Frontal cortex (tissue), 4 donors: ENCODE results near the gene HOXA1. TPM values are rescaled to one million over a fixed set of nuclear protein-coding genes. Genes with fewer than 3 reads are reported as not detected.
A peak's percentile ranks its signal among the peaks of the same experiment; 100 is the strongest.

ENCODE experiments used
- DNase-seq, 2 donors: peaks; one replicate each; pipeline ENCODE4 v3.0.0; 2012; ENCODE audit warnings: low spot score in 2 of 2
- FAIRE-seq: peaks from 2 replicates; lab custom pipeline; 2012; peaks lifted over from hg19 to GRCh38; lab: Jason Lieb, UNC
- total RNA-seq: library from RNA; depleted of rRNA; stranded (reverse); fragments of >200 nt; gene quantifications from one replicate; pipeline ENCODE4 v1.2.3, GENCODE V29; 2014
- donor health status: control.
- donor health status: control.
- donor health status: control.

HOXA1 gene
- total RNA-seq: not detected

GRCh38 chr7:27095897-27096767, at the start of gene HOXA1:
Gene HOXA1, minus strand, starts transcription at chr7:27096000. Its CDS starts 88 bp downstream, at chr7:27095912.
- DNase-seq (peak; percentile 28 to 56), FAIRE-seq (no peak)

GRCh38 chr7:27145165-27145913, 49.5 kb upstream of the HOXA1 start:
- FAIRE-seq: no peak
- DNase-seq: peak in 1 of 2 donors; percentile 33

GRCh38 chr7:27144781-27145164, 49.0 kb upstream of the HOXA1 start:
- FAIRE-seq (no peak), DNase-seq (no peak)

- no peak for DNase-seq
- FAIRE-seq: no peak
These were observed 48.4 kb upstream of the HOXA1 start for GRCh38 chr7:27143950-27144780.

GRCh38 chr7:27143023-27143949, 47.5 kb upstream of the HOXA1 start, which contains the start of gene HOXA5:
Gene HOXA5, minus strand, starts transcription at chr7:27143681. Its CDS starts 74 bp downstream, at chr7:27143607.
- DNase-seq (no peak), FAIRE-seq (no peak)

GRCh38 chr7:27142580-27143022, 46.8 kb upstream of the HOXA1 start:
- FAIRE-seq (no peak), DNase-seq (no peak)

- FAIRE-seq: no peak
- peak in 1 of 2 donors; percentile 42 for DNase-seq
These were observed 46.3 kb upstream of the HOXA1 start for GRCh38 chr7:27141923-27142579.

- FAIRE-seq (no peak), DNase-seq (no peak)
These were observed 45.5 kb upstream of the HOXA1 start for GRCh38 chr7:27141137-27141922.

GRCh38 chr7:27140126-27140857, 44.5 kb upstream of the HOXA1 start:
- FAIRE-seq (no peak), DNase-seq (no peak)

GRCh38 chr7:27139334-27140125, 43.7 kb upstream of the HOXA1 start:
- FAIRE-seq (no peak), DNase-seq (no peak)

GRCh38 chr7:27138985-27139333, 43.2 kb upstream of the HOXA1 start:
- FAIRE-seq: no peak
- DNase-seq: no peak

GRCh38 chr7:27138472-27138871, 42.7 kb upstream of the HOXA1 start:
- FAIRE-seq (no peak), DNase-seq (no peak)

GRCh38 chr7:27137640-27138315, 42.0 kb upstream of the HOXA1 start:
- no peak for FAIRE-seq

GRCh38 chr7:27134392-27134791, 38.6 kb upstream of the HOXA1 start:
- DNase-seq (no peak), FAIRE-seq (no peak)

More at GRCh38 chr7:27137640-27138315, 42.0 kb upstream of the HOXA1 start:
- DNase-seq: no peak

GRCh38 chr7:27133409-27134231, 37.8 kb upstream of the HOXA1 start:
- no peak for FAIRE-seq
- no peak for DNase-seq
